K562 (cell line): ENCODE results near the gene CCT5. TPM values are rescaled to one million over a fixed set of nuclear protein-coding genes. Genes with fewer than 3 reads are reported as not detected.
A peak's percentile ranks its signal among the peaks of the same experiment; 100 is the strongest.

Experiments
- C11orf30 ChIP-seq: fragments of 450-650 bp; IDR thresholded peaks from 2 replicates; pipeline ENCODE4 v1.6.1; 2016; ENCODE audit warnings: low read depth, mild to moderate bottlenecking
- GABPB1 ChIP-seq: sonication (generic); formaldehyde crosslinking; IDR thresholded peaks from 2 replicates; pipeline ENCODE4 v1.8.0; 2022; ENCODE audit warnings: mild to moderate bottlenecking, missing genetic modification reagents
- L3MBTL2 ChIP-seq: fragments of 450-650 bp; IDR thresholded peaks from 2 replicates; pipeline ENCODE4 v1.6.1; 2016; ENCODE audit warnings: mild to moderate bottlenecking, moderate library complexity
- MGA ChIP-seq: fragments of 450-650 bp; IDR thresholded peaks from 2 replicates; pipeline ENCODE4 v1.6.1; 2016; ENCODE audit warnings: mild to moderate bottlenecking, moderate library complexity
- NR4A1 ChIP-seq, 2 experiments: fragments of 250-450 bp in 1 of 2; fragments of 450-650 bp in 1 of 2; sonication (Bioruptor Pico) in 1 of 2; IDR thresholded peaks; 2 replicates each; pipeline versions ENCODE4 v1.4.0 to v1.6.1; 2016 to 2020; ENCODE audit warnings: mild to moderate bottlenecking in 2 of 2, missing compliant biosample characterization in 1 of 2, missing genetic modification characterization in 1 of 2, moderate library complexity in 1 of 2
- ZNF507 ChIP-seq: conservative IDR thresholded peaks from 2 replicates; pipeline ENCODE4 v1.6.1; 2017; ENCODE audit warnings: missing genetic modification characterization, missing compliant biosample characterization
- ZNF707 ChIP-seq: fragments of 250-450 bp; sonication (Bioruptor Pico); conservative IDR thresholded peaks from 2 replicates; pipeline ENCODE4 v1.8.0; 2022; ENCODE audit warnings: inconsistent platforms, mild to moderate bottlenecking, moderate library complexity
- polyA plus RNA-seq, 8 experiments: library from polyadenylated mRNA; depleted of rRNA in 4 of 8; stranded (reverse) in 5 of 8; unstranded in 3 of 8; fragments of >200 nt; fragmentation: Nextera tagmentation in 2 of 8; fragmentation: Illumina TruSeq in 1 of 8; extraction: Ambion mirVana in 2 of 8; extraction: Trizol in 1 of 8; gene quantifications; 2 replicates each; pipeline versions ENCODE4 v1.2.1 to v1.2.3, GENCODE V29; 2011 to 2014; ENCODE audit warnings: inconsistent platforms in 1 of 8, missing spikeins in 1 of 8
- total RNA-seq, 7 experiments: library from RNA; depleted of rRNA in 6 of 7; stranded (reverse); fragments of >200 nt in 6 of 7; fragmentation: Illumina TruSeq in 2 of 7; extraction: Trizol in 2 of 7; gene quantifications; 2 replicates each; pipeline versions ENCODE4 v1.2.1 to v1.2.3, GENCODE V29; 2011 to 2021; ENCODE audit warnings: low replicate concordance in 1 of 7
- TF ChIP-seq, protein P1 (sequence below): fragments of 450-650 bp; IDR thresholded peaks from 2 replicates; pipeline ENCODE4 v1.6.1; 2018; ENCODE audit not compliant: partially characterized antibody
- TF ChIP-seq, protein P2 (sequence below): sonication (generic); formaldehyde crosslinking; IDR thresholded peaks from 2 replicates; pipeline ENCODE4 v1.4.0; 2020; ENCODE audit warnings: mild to moderate bottlenecking, missing genetic modification reagents

CCT5 gene
- total and polyA plus RNA-seq, 9 of the 15 experiments (the other 6 are each of a cell fraction or from before 2014, with no cell fraction given) = 782 to 1,606 (median 1,153) TPM

GRCh38 chr5:10295619-10296326 is 45.7 kb downstream of the CCT5 start (continued):
- TF ChIP-seq, protein P1, sequence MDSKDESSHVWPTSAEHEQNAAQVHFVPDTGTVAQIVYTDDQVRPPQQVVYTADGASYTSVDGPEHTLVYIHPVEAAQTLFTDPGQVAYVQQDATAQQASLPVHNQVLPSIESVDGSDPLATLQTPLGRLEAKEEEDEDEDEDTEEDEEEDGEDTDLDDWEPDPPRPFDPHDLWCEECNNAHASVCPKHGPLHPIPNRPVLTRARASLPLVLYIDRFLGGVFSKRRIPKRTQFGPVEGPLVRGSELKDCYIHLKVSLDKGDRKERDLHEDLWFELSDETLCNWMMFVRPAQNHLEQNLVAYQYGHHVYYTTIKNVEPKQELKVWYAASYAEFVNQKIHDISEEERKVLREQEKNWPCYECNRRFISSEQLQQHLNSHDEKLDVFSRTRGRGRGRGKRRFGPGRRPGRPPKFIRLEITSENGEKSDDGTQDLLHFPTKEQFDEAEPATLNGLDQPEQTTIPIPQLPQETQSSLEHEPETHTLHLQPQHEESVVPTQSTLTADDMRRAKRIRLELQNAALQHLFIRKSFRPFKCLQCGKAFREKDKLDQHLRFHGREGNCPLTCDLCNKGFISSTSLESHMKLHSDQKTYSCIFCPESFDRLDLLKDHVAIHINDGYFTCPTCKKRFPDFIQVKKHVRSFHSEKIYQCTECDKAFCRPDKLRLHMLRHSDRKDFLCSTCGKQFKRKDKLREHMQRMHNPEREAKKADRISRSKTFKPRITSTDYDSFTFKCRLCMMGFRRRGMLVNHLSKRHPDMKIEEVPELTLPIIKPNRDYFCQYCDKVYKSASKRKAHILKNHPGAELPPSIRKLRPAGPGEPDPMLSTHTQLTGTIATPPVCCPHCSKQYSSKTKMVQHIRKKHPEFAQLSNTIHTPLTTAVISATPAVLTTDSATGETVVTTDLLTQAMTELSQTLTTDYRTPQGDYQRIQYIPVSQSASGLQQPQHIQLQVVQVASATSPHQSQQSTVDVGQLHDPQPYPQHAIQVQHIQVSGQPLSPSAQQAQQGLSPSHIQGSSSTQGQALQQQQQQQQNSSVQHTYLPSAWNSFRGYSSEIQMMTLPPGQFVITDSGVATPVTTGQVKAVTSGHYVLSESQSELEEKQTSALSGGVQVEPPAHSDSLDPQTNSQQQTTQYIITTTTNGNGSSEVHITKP = peak; percentile 78
- TF ChIP-seq NR4A1 (CRISPR knock-in tag; IDR thresholded peaks at IDR 0.05) (no peak), NR4A1 (tag; IDR thresholded peaks at IDR 0.05) (no peak), GABPB1 (CRISPR knock-in tag) (0 out of 2 replicates have a peak, but pooled peaks have one; percentile 12), ZNF507 (tag) (no peak), C11orf30 (0 out of 2 replicates have a peak, but pooled peaks have one; percentile 30), ZNF707 (no peak), MGA (peak; percentile 65), L3MBTL2 (peak; percentile 35; the same call in 1 of the 2 replicates)
- TF ChIP-seq, protein P2, sequence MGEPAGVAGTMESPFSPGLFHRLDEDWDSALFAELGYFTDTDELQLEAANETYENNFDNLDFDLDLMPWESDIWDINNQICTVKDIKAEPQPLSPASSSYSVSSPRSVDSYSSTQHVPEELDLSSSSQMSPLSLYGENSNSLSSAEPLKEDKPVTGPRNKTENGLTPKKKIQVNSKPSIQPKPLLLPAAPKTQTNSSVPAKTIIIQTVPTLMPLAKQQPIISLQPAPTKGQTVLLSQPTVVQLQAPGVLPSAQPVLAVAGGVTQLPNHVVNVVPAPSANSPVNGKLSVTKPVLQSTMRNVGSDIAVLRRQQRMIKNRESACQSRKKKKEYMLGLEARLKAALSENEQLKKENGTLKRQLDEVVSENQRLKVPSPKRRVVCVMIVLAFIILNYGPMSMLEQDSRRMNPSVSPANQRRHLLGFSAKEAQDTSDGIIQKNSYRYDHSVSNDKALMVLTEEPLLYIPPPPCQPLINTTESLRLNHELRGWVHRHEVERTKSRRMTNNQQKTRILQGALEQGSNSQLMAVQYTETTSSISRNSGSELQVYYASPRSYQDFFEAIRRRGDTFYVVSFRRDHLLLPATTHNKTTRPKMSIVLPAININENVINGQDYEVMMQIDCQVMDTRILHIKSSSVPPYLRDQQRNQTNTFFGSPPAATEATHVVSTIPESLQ (CRISPR knock-in tag) = no peak
